GM18505 (cell line): ENCODE measurements around the gene GRM1.
"Not testable (repeated sequence)": the region's sequence is repeated elsewhere in the genome, so short reads cannot be mapped to it uniquely, and the experiment has no call there.

ENCODE experiments used
- ATAC-seq: cut with Tn5 transposase; IDR thresholded peaks from one replicate; pipeline ENCODE4 v1.9.1; 2021; ENCODE audit not compliant: unreplicated experiment
- POLR2A ChIP-seq: IDR thresholded peaks from 4 replicates; pipeline ENCODE4 v1.6.1; 2011; ENCODE audit warnings: borderline replicate concordance; ENCODE audit not compliant: insufficient read depth, insufficient read length; ENCODE audit errors: extremely low read depth

Gene GRM1

DNA sequence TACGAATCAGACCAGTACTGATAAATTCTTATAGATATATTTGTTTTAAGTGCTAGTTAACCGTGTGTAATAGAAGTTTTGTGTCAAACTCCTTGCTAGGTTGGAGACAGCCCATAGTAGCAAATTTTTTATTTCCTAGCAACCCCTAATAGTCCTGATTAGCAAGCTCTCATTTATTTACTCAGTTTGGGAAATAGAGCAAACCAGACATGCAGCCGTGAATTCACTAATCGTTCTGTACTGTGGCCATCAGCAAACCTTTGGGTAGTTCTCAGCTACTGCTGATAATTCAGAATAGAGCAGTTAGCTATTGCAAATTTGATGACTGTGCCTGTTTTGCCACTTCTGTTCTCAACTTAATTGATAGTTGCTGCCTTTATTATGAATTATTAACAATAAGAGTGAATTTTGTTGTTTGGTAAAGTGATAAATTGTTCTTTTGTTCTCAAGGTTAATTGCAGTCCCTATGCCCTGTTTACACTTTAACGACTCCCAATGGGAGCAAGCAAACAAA lies 215.8 kb downstream of the GRM1 start:
- no peak for TF ChIP-seq POLR2A
- ATAC-seq, result no peak

DNA sequence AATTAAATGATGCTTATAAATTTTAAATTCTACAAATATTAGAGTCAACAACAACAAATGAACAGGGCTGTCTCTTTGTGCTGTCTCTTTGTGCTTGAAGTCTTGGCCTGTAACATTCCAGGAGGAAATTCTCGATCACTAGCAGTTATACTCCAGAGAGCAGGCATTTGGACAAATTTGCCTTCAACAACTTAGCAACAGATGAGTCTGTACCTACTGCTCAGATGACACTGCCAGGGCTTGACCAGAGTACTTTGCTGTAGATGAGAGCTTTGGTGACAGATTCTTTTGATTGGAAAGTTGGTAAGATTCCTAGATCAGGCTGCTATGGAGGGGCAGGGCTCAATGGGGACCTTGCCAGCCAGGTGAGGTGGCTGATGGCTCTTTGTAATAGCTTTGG lies 217.2 kb downstream of the GRM1 start:
- ATAC-seq, result no peak
- no peak for TF ChIP-seq POLR2A

DNA sequence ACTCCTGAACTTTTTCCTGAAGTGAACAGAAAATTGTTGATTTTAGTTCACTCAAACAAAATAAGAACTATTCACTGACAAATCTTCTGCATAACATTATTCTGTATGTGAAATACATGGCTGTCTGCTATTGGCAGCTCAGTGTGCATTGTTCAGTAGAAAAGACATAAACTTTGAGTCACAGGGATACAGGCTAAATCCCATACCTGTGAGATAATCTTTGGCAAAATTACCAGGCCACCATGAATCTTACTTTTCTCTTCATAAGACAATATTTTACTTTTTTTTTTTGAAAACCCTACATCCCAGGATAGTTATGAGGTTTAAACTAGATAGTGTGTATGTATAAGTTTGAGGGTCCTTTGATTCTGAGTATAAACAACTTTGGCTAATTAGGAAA lies 224.8 kb downstream of the GRM1 start:
- no peak for TF ChIP-seq POLR2A
- no peak for ATAC-seq

DNA sequence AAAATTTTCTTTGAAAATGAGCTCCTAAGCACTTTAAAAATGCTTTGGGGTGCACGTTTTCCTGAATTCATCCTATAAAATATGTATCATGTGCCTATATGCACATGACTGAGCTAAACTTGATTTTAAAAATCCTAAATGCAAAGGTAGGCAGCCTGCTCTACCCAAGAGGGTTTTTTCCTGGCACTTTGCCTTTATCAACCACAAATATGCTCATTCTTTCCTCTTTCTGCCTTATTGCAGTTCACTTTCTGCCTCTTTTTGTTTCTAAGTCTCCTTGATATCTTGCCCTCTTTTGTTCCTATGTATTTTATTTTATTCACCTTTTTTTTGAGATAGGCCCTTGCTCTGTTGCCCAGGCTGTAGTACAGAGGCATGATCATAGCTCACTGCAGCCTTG lies 229.3 kb downstream of the GRM1 start:
- TF ChIP-seq POLR2A, result no peak
- ATAC-seq, result no peak

DNA sequence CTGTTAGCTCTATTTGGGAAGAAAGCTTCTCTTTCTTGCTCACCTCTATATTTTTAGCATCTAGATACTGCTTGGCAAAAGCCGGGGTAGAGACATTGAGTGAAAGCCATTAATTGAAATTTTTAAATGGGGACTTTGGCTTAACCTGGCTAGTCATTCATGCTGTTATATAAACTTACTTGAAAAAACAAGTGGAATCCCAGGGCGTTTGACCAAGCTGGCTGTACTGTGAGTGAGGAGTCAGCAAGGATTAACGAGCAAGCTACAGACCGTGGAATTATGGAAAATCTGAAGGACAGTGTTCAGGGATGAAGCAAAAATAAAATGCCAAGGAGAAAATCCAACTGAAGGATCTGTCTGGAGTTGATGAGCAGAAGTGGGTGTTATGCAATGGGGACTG lies 232.0 kb downstream of the GRM1 start:
- no peak for TF ChIP-seq POLR2A
- ATAC-seq, result no peak

DNA sequence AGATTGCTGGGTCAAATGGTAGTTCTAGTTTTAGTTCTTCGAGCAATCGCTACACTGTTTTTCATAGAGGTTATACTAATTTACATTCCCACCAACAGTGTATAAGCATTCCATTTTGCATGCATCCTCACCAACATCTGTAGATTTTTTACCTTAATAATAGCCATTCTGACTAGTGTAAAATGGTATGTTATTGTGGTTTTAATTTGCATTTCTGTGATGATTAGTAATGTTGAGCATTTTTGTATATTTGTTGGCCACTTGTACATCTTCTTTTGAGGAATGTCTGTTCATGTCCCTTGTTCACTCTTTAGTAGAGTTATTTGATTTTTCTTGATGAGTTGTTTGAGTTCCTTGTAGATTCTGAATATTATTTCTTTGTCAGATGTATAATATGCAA lies 236.2 kb downstream of the GRM1 start:
- no peak for TF ChIP-seq POLR2A
- no peak for ATAC-seq

- ATAC-seq, result no peak
- no peak for TF ChIP-seq POLR2A
These were observed 238.6 kb downstream of the GRM1 start for GRCh38 chr6:146267447-146267846.

DNA sequence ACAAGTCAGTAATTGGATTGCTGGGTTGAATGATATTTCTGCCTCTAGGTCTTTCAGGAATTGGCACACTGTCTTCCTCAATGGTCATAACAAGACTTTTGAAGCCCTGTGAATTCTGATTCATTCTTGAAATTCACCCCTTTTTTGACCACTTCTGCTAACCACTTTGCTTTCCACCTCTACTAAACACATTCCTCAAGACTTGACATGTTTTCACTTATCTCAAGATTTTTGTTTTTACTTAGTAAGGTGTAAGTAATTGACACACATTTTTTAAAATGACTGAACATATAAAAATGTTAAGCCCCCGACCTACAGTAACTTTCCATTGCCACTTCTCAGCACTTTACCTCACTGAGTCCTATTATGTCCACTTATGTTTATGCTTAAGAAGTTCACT lies 239.1 kb downstream of the GRM1 start:
- no peak for TF ChIP-seq POLR2A
- ATAC-seq, result no peak

- ATAC-seq, result no peak
- TF ChIP-seq POLR2A, result no peak
These were observed 240.6 kb downstream of the GRM1 start for GRCh38 chr6:146269482-146269881.

GRCh38 chr6:146271163-146271562 lies 242.3 kb downstream of the GRM1 start:
- not testable (repeated sequence) for ATAC-seq

DNA sequence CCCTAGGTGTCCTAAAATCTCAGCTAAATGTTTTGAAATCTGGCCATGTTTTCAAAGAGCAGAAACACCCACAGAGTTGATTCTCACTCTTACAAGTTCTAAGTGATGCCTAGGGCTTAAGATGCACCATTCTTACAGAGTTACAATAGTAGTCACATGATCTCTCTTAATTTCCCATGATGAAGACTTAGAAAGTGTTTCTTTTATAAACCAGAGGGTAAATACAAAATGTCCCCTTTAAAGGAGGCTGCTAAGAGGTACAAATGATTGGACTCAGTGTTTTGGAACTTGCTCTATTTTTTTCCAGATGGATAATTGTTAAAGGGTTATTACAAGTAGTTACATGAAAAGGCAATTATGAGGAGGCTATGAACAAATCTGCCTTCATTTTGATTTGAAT lies 244.6 kb downstream of the GRM1 start:
- no peak for ATAC-seq

GRCh38 chr6:146277142-146277541 lies 248.3 kb downstream of the GRM1 start:
- no peak for TF ChIP-seq POLR2A
- no peak for ATAC-seq

More for the DNA sequence above, 244.6 kb downstream of the GRM1 start:
- no peak for TF ChIP-seq POLR2A

GRCh38 chr6:146281651-146282362 lies 252.9 kb downstream of the GRM1 start:
- ATAC-seq, result no peak
- TF ChIP-seq POLR2A, result no peak

DNA sequence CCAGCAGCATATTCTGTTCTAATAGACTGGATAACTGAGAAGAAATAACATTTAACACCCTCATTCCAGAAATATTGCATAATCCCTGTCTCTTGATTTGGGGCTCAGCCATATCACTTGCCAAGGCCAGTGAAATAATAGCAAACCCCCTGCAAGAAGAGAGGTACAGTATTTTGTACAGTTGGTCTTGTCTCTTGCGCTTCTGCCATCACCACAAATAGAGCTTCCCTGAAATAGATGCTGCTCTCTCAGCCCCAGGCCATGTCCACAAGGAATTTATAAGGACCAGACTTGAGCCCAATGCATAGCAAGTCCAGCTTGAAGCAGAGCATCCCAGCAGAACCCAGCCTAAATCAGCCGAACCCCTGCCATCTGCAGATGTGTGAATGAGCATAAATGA lies 254.0 kb downstream of the GRM1 start:
- no peak for ATAC-seq
- no peak for TF ChIP-seq POLR2A

DNA sequence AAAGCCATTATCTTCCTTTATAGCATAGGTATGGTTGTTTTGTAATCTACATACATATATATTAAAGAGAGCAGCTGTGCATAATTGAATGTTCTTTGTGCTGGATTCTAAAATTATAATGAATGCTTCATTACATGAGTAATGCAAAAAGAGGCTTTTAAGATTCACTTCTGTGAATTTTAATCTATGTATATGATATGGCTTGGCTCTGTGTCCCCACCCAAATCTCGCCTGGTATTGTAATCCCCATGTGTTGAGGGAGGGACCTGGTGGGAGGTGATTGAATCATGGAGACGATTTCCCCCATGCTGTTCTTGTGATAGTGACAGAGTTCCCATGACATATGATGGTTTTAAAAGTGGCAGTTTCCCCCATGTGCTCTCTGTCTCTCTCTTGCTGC lies 255.4 kb downstream of the GRM1 start:
- TF ChIP-seq POLR2A, result no peak
- ATAC-seq, result no peak
